HepG2 (cell line): ENCODE measurements around the gene TSC22D4.

ENCODE experiments used
- CEBPB ChIP-seq: IDR thresholded peaks from 2 replicates; pipeline ENCODE4 v1.6.1; 2011; ENCODE audit warnings: low read depth, low read length, improper control_type of control experiment, borderline replicate concordance
- EZH2 ChIP-seq: conservative IDR thresholded peaks from 2 replicates; pipeline ENCODE4 v1.6.1; 2012; ENCODE audit warnings: mild to moderate bottlenecking, low read depth, low read length, moderate library complexity
- HOXA9 ChIP-seq: sonication (generic); formaldehyde crosslinking; IDR thresholded peaks from 2 replicates; pipeline ENCODE4 v1.8.1; 2022; ENCODE audit warnings: missing genetic modification reagents, mild to moderate bottlenecking, moderate library complexity, borderline replicate concordance
- SRY ChIP-seq: sonication (generic); formaldehyde crosslinking; IDR thresholded peaks from 2 replicates; pipeline ENCODE4 v1.8.0; 2022; ENCODE audit warnings: mild to moderate bottlenecking, missing genetic modification reagents
- TP53 ChIP-seq: sonication (generic); formaldehyde crosslinking; conservative IDR thresholded peaks from 2 replicates; pipeline ENCODE4 v1.4.0; 2020; ENCODE audit warnings: missing genetic modification reagents
- ZFP37 ChIP-seq: sonication (generic); formaldehyde crosslinking; IDR thresholded peaks from 2 replicates; pipeline ENCODE4 v1.4.0; 2020; ENCODE audit warnings: missing genetic modification reagents, borderline replicate concordance
- ZNF558 ChIP-seq: sonication (generic); formaldehyde crosslinking; IDR thresholded peaks from 2 replicates; pipeline ENCODE4 v1.9.0; 2022; ENCODE audit warnings: mild to moderate bottlenecking, missing genetic modification reagents, borderline replicate concordance
- TF ChIP-seq, protein P1 (sequence below): sonication (generic); formaldehyde crosslinking; IDR thresholded peaks from 2 replicates; pipeline ENCODE4 v1.5.0; 2020; ENCODE audit warnings: mild to moderate bottlenecking, missing genetic modification reagents, moderate library complexity
- TF ChIP-seq, protein P2 (sequence below): conservative IDR thresholded peaks from 2 replicates; pipeline ENCODE4 v1.6.1; 2018; ENCODE audit warnings: missing genetic modification reagents
- TF ChIP-seq, protein P3 (sequence below): sonication (generic); formaldehyde crosslinking; IDR thresholded peaks from 2 replicates; pipeline ENCODE4 v1.5.1; 2020; ENCODE audit warnings: mild to moderate bottlenecking, missing genetic modification reagents, borderline replicate concordance
- TF ChIP-seq, protein P4 (sequence below): sonication (generic); formaldehyde crosslinking; IDR thresholded peaks from 2 replicates; pipeline ENCODE4 v1.4.0; 2020; ENCODE audit warnings: mild to moderate bottlenecking, missing genetic modification reagents

DNA sequence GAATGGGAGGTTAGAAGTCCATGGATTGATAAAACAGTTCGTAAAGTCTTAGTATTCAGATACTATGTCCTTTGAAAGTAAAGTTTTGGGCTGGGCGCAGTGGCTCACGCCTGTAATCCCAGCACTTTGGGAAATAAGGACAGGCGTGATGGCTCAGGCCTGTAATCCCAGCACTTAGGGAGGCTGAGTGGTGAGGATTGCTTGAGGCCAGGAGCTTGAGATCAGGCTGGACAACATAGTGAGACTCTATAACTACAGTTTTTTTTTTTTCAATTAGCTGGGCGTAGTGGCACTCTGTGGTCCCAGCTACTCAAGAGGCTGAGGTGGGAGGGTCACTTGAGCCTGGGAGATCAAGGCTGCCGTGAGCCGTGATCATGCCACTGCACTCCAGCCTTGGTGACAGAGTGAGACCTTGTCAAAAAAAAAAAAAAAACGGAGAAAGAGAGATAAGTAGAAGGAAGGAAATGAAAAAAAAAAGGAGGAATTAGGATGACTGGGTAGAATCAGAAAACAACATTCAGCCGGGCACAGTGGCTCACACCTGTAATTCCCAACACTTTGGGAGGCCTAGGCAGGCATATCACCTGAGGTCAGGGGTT is 34.3 kb upstream of the TSC22D4 start:
- TF ChIP-seq, protein P1, sequence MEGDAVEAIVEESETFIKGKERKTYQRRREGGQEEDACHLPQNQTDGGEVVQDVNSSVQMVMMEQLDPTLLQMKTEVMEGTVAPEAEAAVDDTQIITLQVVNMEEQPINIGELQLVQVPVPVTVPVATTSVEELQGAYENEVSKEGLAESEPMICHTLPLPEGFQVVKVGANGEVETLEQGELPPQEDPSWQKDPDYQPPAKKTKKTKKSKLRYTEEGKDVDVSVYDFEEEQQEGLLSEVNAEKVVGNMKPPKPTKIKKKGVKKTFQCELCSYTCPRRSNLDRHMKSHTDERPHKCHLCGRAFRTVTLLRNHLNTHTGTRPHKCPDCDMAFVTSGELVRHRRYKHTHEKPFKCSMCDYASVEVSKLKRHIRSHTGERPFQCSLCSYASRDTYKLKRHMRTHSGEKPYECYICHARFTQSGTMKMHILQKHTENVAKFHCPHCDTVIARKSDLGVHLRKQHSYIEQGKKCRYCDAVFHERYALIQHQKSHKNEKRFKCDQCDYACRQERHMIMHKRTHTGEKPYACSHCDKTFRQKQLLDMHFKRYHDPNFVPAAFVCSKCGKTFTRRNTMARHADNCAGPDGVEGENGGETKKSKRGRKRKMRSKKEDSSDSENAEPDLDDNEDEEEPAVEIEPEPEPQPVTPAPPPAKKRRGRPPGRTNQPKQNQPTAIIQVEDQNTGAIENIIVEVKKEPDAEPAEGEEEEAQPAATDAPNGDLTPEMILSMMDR (CRISPR knock-in tag) = no peak
- no peak for TF ChIP-seq TP53 (CRISPR knock-in tag)
- TF ChIP-seq, protein P2, sequence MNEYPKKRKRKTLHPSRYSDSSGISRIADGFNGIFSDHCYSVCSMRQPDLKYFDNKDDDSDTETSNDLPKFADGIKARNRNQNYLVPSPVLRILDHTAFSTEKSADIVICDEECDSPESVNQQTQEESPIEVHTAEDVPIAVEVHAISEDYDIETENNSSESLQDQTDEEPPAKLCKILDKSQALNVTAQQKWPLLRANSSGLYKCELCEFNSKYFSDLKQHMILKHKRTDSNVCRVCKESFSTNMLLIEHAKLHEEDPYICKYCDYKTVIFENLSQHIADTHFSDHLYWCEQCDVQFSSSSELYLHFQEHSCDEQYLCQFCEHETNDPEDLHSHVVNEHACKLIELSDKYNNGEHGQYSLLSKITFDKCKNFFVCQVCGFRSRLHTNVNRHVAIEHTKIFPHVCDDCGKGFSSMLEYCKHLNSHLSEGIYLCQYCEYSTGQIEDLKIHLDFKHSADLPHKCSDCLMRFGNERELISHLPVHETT (CRISPR knock-in tag) = no peak
- TF ChIP-seq, protein P3, sequence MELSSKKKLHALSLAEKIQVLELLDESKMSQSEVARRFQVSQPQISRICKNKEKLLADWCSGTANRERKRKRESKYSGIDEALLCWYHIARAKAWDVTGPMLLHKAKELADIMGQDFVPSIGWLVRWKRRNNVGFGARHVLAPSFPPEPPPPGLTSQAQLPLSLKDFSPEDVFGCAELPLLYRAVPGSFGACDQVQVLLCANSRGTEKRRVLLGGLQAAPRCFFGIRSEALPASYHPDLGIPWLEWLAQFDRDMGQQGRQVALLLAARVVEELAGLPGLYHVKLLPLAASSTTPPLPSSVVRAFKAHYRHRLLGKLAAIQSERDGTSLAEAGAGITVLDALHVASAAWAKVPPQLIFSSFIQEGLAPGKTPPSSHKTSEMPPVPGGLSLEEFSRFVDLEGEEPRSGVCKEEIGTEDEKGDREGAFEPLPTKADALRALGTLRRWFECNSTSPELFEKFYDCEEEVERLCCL (CRISPR knock-in tag) = no peak
- TF ChIP-seq CEBPB = no peak
- TF ChIP-seq HOXA9 = no peak
- TF ChIP-seq ZFP37 (CRISPR knock-in tag) = no peak
- TF ChIP-seq SRY (CRISPR knock-in tag) = no peak
- no peak for TF ChIP-seq ZNF558
- TF ChIP-seq, protein P4, sequence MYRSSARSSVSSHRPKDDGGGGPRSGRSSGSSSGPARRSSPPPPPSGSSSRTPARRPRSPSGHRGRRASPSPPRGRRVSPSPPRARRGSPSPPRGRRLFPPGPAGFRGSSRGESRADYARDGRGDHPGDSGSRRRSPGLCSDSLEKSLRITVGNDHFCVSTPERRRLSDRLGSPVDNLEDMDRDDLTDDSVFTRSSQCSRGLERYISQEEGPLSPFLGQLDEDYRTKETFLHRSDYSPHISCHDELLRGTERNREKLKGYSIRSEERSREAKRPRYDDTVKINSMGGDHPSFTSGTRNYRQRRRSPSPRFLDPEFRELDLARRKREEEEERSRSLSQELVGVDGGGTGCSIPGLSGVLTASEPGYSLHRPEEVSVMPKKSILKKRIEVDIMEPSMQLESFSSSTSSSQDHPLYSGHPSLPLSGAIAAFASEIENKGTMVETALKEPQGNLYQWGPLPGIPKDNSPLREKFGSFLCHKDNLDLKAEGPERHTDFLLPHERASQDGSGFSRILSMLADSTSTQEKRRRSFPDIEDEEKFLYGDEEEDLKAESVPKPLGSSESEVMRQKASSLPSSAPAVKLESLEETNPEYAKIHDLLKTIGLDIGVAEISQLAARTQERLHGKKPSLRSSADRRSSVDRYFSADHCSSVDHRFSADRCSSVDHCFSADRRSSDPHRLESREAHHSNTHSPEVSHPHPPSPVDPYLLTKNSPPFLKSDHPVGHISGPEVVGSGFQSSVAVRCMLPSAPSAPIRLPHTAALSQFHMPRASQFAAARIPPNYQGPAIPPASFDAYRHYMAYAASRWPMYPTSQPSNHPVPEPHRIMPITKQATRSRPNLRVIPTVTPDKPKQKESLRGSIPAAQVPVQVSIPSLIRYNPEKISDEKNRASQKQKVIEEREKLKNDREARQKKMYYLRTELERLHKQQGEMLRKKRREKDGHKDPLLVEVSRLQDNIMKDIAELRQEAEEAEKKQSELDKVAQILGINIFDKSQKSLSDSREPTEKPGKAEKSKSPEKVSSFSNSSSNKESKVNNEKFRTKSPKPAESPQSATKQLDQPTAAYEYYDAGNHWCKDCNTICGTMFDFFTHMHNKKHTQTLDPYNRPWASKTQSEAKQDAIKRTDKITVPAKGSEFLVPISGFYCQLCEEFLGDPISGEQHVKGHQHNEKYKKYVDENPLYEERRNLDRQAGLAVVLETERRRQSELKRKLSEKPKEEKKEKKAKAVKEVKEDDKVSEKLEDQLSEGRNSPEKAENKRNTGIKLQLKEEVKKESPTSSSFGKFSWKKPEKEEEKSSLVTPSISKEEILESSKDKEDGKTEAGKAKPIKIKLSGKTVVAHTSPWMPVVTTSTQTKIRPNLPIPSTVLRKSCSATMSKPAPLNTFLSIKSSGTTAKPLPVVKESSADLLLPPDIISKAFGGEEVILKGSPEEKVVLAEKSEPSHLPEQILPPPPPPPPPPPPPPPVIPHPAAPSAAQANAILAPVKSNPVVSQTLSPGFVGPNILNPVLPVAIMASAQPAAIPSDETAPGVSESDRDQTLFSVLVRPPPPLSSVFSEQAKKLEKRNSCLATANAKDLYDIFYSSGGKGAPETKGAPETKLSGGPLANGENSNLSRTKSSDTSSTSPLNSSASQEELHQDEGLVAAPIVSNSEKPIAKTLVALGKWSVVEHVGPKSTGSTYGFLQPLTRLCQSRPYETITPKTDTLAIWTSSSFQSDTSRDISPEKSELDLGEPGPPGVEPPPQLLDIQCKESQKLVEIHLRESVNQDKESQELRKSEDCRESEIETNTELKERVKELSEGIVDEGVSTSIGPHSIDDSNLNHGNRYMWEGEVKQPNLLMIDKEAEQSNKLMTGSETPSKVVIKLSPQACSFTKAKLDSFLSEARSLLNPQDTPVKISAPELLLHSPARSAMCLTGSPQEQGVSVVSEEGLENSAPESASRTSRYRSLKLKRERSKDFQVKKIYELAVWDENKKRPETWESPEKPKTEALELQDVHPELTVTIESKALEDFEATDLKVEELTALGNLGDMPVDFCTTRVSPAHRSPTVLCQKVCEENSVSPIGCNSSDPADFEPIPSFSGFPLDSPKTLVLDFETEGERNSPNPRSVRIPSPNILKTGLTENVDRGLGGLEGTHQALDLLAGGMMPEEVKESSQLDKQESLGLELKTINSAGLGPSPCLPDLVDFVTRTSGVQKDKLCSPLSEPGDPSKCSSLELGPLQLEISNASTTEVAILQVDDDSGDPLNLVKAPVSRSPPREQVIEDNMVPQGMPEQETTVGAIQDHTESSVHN (CRISPR knock-in tag) = no peak
- no peak for TF ChIP-seq EZH2
